ENCODE data around the gene POLR3K. TPM values are rescaled to one million over a fixed set of nuclear protein-coding genes. Genes with fewer than 3 reads are reported as not detected.
A peak's percentile ranks its signal among the peaks of the same experiment; 100 is the strongest.

The POLR3K gene
- total RNA-seq, 1 donor from 2014 or later, result 12.7 TPM

- DNase-seq (ENCODE audit: low spot score), result no peak
Observed at GRCh38 chr16:78444-79150, 25.2 kb upstream of the POLR3K start.

GRCh38 chr16:77807-78443 lies 24.5 kb upstream of the POLR3K start, which contains the start of gene MPG:
TSS of gene MPG (plus strand) at chr16:78225. CDS start at chr16:78310, 85 bp downstream.
- peak; percentile 83 for DNase-seq (ENCODE audit: low spot score)

DNA sequence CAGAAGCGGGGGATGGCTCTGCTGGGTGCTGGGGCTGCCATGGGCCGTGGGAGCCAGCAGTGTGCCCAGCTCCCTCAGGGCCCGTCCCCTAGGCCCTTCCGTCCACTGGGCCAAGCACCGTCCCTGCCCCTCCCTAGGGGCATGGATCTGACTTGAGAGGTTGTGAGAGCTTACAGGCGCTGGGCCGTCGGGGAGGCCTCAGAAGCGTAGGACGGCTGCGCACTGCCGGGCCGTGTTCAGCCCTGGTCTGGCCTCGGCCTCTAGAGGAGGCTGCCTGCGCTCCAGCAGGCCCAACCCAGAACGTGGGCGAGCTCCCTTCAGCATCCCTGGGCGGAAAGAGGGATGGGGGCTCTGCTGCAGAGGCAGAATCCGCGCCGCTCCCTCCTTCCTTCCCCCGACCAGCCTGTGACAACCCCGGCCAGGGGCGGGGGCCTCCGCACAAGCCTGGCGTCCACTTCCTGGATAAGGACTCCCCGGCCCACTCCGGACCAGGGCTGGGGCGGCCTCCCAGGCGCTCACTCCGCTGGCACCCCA lies 23.9 kb upstream of the POLR3K start:
- DNase-seq (ENCODE audit: low spot score), result peak; percentile 40

DNA sequence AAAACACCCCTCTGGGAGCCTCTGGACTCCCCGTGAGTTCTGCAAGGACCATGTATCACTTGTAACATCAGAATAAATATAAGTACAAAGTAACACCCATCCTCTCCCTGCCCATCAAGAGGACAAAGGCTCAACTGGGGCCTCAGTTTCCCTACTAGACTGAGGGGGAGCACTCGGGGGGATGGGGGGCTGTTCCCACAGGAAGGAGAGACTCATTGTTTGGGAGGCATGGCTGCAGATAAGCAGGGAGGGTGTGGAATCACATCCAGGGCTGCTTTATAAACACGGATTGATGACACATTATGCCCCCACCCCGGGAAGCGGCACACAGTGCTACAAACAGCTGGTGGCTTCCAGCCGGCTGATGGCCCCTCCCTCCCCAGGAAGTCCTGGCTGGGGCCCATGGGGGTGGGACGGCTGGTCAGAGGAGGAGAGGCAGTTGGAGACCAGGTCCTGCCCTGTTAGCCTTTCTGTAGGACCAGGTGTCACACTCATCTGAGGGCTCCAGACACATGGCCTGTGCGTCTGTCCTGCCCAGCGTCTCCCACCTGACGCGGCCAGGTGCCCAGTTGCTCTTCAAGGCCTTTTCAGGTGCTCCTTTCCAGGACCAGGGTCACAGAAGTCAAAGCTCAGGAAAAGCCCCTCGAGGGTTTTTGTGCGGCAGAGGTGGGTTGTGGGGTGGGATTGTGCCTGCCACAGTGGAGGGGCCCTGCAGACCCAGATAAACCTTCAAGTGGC lies 23.3 kb upstream of the POLR3K start:
- peak; percentile 49 for DNase-seq (ENCODE audit: low spot score)

DNA sequence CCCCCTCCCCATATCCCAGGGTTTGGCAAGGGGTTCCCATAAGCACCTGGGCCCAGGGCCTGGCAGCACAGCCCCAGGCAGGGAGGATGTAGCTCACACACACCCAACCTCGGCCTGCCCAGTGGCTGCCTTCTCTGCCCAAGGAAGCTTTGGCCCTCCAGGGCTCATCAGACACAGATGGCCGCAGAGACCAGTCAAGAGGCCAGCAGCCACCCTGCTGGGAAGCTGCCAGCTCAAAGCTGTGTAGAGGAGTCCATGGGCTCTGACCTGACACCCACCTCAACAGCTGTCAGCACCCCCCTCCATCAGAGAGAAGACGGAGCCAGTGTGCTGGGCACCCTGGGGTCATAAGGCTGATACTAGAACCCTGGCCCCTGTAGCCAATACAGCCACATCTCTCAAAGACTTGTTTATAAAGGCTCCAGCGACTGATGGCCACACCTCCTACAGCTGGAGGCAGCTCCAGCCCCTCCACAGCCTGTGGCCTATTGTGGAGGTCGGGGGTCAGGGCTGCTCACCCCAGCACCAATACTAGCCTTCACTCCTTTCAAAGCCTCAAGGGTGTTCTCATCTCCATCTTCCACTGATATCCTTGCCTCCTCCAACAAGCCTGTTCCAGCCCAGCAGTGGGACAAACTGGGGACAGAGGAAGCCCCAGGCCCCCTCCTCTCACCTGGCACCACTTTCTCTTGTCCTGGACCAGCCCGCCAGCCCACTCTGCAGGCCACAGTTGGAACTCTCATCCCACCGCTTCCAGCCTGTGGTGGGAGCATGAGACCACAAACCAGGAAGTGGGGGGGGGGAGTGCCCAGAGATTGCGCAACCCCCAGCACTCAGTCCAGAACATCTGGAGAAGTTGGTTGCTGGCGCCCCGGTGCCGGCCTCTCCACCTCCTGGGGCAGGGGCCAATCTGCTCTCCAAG lies 22.4 kb upstream of the POLR3K start:
- DNase-seq (ENCODE audit: low spot score), result peak; percentile 62

- DNase-seq (ENCODE audit: low spot score), result no peak
Observed at GRCh38 chr16:74747-75334, 21.4 kb upstream of the POLR3K start.

- DNase-seq (ENCODE audit: low spot score), result no peak
Observed at GRCh38 chr16:74051-74746, 20.8 kb upstream of the POLR3K start.

DNA sequence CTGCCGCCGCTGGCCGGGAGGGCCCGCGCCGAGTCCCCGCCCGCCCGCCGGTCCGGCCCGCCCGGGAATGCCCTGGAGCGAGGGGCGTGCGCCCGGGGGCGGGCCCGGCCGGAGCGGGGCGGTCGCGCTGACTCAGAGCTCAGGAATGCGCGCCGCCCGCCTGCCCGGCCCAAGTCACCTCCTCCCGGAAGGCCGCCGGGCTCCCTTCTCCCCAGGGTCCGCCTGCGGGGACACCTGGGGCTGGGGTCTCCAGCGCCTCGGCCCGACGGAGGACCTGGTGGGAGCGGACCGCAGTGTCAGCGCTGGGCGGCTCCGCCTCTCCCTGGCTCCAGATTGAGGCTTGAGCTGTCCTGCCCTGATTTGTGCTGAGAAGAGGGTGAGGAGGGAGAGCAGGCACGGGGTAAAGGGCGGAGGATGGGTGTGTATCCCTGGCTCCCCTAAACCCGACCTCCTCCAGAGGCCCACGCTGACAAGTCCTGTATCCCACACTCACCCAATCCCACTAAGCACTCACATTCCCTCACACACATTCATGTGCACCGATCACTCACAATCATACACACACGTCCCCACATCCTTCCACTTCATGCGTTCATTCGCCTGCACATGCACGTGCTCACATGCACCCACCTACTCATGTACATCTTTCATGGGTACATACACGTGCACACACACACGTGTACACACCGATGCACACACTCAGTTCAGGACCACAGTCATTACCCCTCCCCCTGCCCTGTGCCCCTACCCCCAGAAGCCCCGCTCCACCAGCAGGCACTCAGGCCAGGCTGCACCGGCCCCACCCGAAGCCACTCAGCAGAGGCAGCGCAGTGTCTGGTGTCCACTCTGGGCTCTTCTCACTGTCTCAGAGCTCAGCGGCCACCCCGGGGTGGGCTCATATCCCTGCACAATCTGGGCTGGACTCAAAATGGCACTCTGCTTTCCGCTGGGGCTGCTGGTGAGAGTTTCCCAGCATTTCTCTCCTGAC lies 19.4 kb upstream of the POLR3K start, which contains the start of gene RHBDF1:
Gene RHBDF1 (minus strand): TSS at position 71 of the 988 bp plus-strand sequence. CDS start 7,616 bp downstream, outside the sequence.
- peak; percentile 51 for DNase-seq (ENCODE audit: low spot score)

GRCh38 chr16:71540-72401 lies 18.4 kb upstream of the POLR3K start:
- peak; percentile 67 for DNase-seq (ENCODE audit: low spot score)

- DNase-seq (ENCODE audit: low spot score), result no peak
Observed at GRCh38 chr16:71210-71539, 17.8 kb upstream of the POLR3K start.

DNA sequence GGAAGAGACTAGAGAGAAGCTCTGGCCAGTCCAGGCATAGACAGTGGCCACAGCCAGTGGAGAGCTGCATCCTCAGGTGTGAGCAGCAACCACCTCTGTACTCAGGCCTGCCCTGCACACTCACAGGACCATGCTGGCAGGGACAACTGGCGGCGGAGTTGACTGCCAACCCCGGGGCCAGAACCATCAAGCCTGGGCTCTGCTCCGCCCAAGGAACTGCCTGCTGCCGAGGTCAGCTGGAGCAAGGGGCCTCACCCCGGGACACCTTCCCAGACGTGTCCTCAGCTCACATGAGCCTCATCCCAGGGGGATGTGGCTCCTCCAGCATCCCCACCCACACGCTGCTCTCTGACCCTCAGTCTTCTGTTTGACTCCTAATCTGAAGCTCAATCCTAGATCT lies 15.8 kb upstream of the POLR3K start:
- no peak for DNase-seq (ENCODE audit: low spot score)

- no peak for DNase-seq (ENCODE audit: low spot score)
Observed at GRCh38 chr16:67884-68789, 14.7 kb upstream of the POLR3K start.

DNA sequence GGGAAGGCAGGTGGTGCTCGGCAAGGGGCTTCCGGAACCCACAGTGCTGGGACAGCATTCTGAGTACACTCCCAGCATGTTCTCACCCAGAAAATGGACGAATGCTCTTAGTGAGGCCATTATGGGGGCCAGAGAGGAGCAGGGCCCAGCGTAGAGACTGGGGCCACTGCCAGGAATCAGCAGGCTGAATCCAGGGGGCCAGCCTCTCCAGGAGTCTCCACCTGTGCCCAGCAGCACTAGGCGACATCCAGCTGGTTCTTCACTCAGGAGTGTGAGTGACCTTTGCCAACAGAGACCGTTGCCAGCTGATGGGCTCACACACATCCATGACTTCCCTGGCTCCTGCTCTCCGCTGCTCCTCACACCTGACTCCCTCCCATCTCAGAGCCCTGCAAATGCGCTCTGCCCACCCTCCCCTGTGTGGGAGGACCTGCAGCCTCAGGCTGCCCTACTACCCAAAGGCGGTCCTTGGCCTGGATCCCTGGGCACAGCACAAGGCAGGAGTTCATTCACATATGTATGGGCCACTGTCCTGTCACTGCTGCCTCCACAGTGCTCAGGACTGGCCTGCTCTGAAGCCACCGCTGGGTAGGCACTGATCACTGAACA lies 13.9 kb upstream of the POLR3K start:
- no peak for DNase-seq (ENCODE audit: low spot score)

GRCh38 chr16:66309-67182 lies 13.1 kb upstream of the POLR3K start:
- DNase-seq (ENCODE audit: low spot score), result no peak

DNA sequence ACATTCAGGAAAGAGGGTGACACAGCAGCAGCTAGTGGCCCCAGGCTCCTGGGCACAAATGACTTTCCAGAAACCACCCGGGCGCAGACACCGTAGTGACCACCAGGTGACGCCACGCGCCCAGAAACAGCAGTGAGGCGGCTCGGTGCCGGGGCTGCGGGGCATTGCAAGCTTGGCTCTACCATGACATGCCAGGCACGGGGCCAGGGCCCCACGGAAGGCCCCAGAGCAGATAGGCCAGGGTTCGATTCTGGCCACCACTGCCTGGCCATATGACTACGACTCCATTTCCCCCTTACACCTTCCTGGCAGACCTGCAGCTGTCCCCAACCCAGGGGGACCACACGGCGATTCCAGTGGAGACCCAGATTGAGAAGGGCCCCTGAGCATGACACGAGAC lies 12.3 kb upstream of the POLR3K start:
- DNase-seq (ENCODE audit: low spot score), result peak; percentile 80

DNA sequence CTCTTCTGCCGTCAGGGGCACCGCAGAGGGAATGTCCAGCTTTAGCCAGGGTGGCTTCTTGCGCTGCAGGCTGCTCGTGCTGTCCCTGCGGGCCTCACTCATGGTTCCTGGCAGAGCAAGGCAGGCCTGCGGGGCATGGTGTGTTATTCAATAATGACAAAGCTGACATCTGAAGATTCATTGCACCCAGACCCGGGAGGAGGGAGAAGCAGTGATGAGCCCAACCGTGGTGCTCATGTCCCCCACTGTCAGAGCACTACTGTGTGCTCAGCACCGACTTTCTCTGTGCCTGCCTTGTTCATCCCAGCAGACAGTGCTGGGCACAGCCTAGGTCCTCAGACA lies 11.5 kb upstream of the POLR3K start:
- no peak for DNase-seq (ENCODE audit: low spot score)
